Lower lobe of right lung (tissue), 2 donors: Measurements from ENCODE around the gene MITF. TPM values are rescaled to one million over a fixed set of nuclear protein-coding genes. Genes with fewer than 3 reads are reported as not detected.

ENCODE experiments used
- ATAC-seq, 2 donors: fragments of 200-7000 bp; cut with Tn5 transposase; one replicate each; pipeline ENCODE4 v1.9.1; 2020 to 2022; ENCODE audit warnings: mild to moderate bottlenecking in 2 of 2, moderate library complexity in 2 of 2
- DNase-seq: peaks from one replicate; pipeline ENCODE4 v3.0.0-alpha.2; 2020
- H3K27ac ChIP-seq: fragments of 200-600 bp; one replicate; pipeline ENCODE4 v1.8.0; 2022
- H3K27me3 ChIP-seq: fragments of 200-600 bp; one replicate; pipeline ENCODE4 v1.8.0; 2022; ENCODE audit warnings: low read depth
- H3K36me3 ChIP-seq: fragments of 200-600 bp; one replicate; pipeline ENCODE4 v1.8.0; 2022; ENCODE audit warnings: mild to moderate bottlenecking
- H3K4me1 ChIP-seq: fragments of 200-600 bp; one replicate; pipeline ENCODE4 v1.8.0; 2022
- H3K4me3 ChIP-seq: fragments of 200-600 bp; one replicate; pipeline ENCODE4 v1.8.0; 2022; ENCODE audit warnings: mild to moderate bottlenecking
- H3K9me3 ChIP-seq: fragments of 200-600 bp; one replicate; pipeline ENCODE4 v1.8.0; 2022
- CTCF ChIP-seq: fragments of 200-600 bp; IDR thresholded peaks from one replicate; pipeline ENCODE4 v1.8.0; 2022; ENCODE audit warnings: antibody characterized with exemption, mild to moderate bottlenecking
- intact Hi-C: fragments of 100-400 bp; cut with DNase I; formaldehyde crosslinking; loops from one replicate; pipeline ENCODE4 v1.11.0; 2022
- total RNA-seq: library from RNA; stranded (reverse); fragmentation: NEBNext Ultra II Directional; extraction: Animal tissue kit (Norgen Biotek cat#: 25700); gene quantifications from one replicate; pipeline ENCODE4 v1.2.1, GENCODE V29; 2021
- donor health status: DM: no; HTN: yes; CAD: no; lungs with severe emphysema.

The MITF gene
- total RNA-seq, 1 donor from 2014 or later: 45.1 TPM

- no peak for DNase-seq
- intact Hi-C loops: no loop called here
- Histone ChIP-seq H3K4me3 (no peak overlapping the region), H3K27me3 (no peaks in the 10 kb centered on the region), H3K9me3 (no peaks in the 10 kb centered on the region), H3K27ac (no peak overlapping the region), H3K36me3 (no peaks in the 10 kb centered on the region), H3K4me1 (no peaks in the 10 kb centered on the region)
- no peak for TF ChIP-seq CTCF
- ATAC-seq: no peak
Measured at GRCh38 chr3:69888943-69889315, 149.7 kb downstream of the MITF start.

GRCh38 chr3:69890084-69890483 is 150.8 kb downstream of the MITF start:
- H3K27me3 ChIP-seq: no peaks in the 10 kb centered on the region
- no peak overlapping the region for H3K4me3 ChIP-seq
- H3K27ac ChIP-seq: no peak overlapping the region
- no peak for ATAC-seq
- no peak for TF ChIP-seq CTCF
- no peaks in the 10 kb centered on the region for H3K36me3 ChIP-seq
- DNase-seq: no peak
- no peaks in the 10 kb centered on the region for H3K4me1 ChIP-seq
- intact Hi-C loops: no loop called here
- no peaks in the 10 kb centered on the region for H3K9me3 ChIP-seq

- intact Hi-C loops: no loop called here
- no peak for TF ChIP-seq CTCF
- no peak overlapping the region for H3K27ac ChIP-seq
Measured at GRCh38 chr3:69890691-69891090, 151.4 kb downstream of the MITF start.

GRCh38 chr3:69892706-69893105 is 153.4 kb downstream of the MITF start:
- no peak overlapping the region for H3K4me3 ChIP-seq
- H3K4me1 ChIP-seq: no peaks in the 10 kb centered on the region
- TF ChIP-seq CTCF: no peak
- intact Hi-C loops: no loop called here
- no peak for DNase-seq
- no peaks in the 10 kb centered on the region for H3K27me3 ChIP-seq
- ATAC-seq: no peak
- H3K27ac ChIP-seq: no peak overlapping the region
- H3K36me3 ChIP-seq: no peaks in the 10 kb centered on the region
- H3K9me3 ChIP-seq: no peaks in the 10 kb centered on the region

More at GRCh38 chr3:69890691-69891090, 151.4 kb downstream of the MITF start:
- Histone ChIP-seq H3K4me1 (no peaks in the 10 kb centered on the region), H3K9me3 (no peaks in the 10 kb centered on the region), H3K27me3 (no peaks in the 10 kb centered on the region), H3K4me3 (no peak overlapping the region), H3K36me3 (no peaks in the 10 kb centered on the region)
- ATAC-seq (no peak), DNase-seq (no peak)

- no peaks in the 10 kb centered on the region for H3K36me3 ChIP-seq
- H3K9me3 ChIP-seq: no peaks in the 10 kb centered on the region
- H3K27ac ChIP-seq: no peak overlapping the region
- TF ChIP-seq CTCF: no peak
- no peak for ATAC-seq
- H3K4me1 ChIP-seq: no peaks in the 10 kb centered on the region
- no peaks in the 10 kb centered on the region for H3K27me3 ChIP-seq
- intact Hi-C loops: no loop called here
- no peak overlapping the region for H3K4me3 ChIP-seq
- no peak for DNase-seq
Measured at GRCh38 chr3:69893274-69893673, 154.0 kb downstream of the MITF start.

GRCh38 chr3:69896095-69896494 is 156.8 kb downstream of the MITF start:
- Histone ChIP-seq H3K27me3 (no peaks in the 10 kb centered on the region), H3K36me3 (no peaks in the 10 kb centered on the region), H3K27ac (no peak overlapping the region), H3K4me1 (no peaks in the 10 kb centered on the region), H3K9me3 (no peaks in the 10 kb centered on the region), H3K4me3 (no peak overlapping the region)
- intact Hi-C loops: no loop called here
- TF ChIP-seq CTCF: no peak
- ATAC-seq (no peak), DNase-seq (no peak)
